H1 (cell line): ENCODE measurements around the gene NFASC. TPM values are rescaled to one million over a fixed set of nuclear protein-coding genes. Genes with fewer than 3 reads are reported as not detected.

Source experiments
- CBX5 ChIP-seq: fragments of 300-800, 300-1000 bp; sonication (generic); IDR thresholded peaks from 2 replicates; pipeline ENCODE4 v1.7.1; 2016; ENCODE audit warnings: antibody characterized with exemption, low read length, low read depth
- SIX5 ChIP-seq: IDR thresholded peaks from 2 replicates; pipeline ENCODE4 v1.6.1; 2011; ENCODE audit warnings: mild to moderate bottlenecking, low read depth, low read length
- USF2 ChIP-seq: IDR thresholded peaks from 2 replicates; pipeline ENCODE4 v1.6.1; 2011; ENCODE audit warnings: low read length, improper control_type of control experiment
- polyA plus RNA-seq, 7 experiments: library from polyadenylated mRNA; depleted of rRNA in 3 of 7; stranded (reverse) in 5 of 7; unstranded in 2 of 7; fragments of >200 nt in 5 of 7; fragments of 200-250 nt in 2 of 7; gene quantifications; 1 replicate in 5 of 7; 2 replicates in 1 of 7; 4 replicates in 1 of 7; pipeline versions ENCODE4 v1.2.1 to v1.2.3, GENCODE V29; 2011 to 2013; ENCODE audit warnings: missing spikeins in 2 of 7, mixed read lengths in 2 of 7
- total RNA-seq: library from RNA; stranded (reverse); fragmentation: NEBNext Ultra II Directional; extraction: Animal tissue kit (Norgen Biotek cat#: 25700); gene quantifications from 2 replicates; pipeline ENCODE4 v1.2.1, GENCODE V29; 2021

NFASC gene
- total and polyA plus RNA-seq, 2 of the 8 experiments (the other 6 are each of a cell fraction or from before 2014, with no cell fraction given) = 5.0 to 15.2 TPM

DNA sequence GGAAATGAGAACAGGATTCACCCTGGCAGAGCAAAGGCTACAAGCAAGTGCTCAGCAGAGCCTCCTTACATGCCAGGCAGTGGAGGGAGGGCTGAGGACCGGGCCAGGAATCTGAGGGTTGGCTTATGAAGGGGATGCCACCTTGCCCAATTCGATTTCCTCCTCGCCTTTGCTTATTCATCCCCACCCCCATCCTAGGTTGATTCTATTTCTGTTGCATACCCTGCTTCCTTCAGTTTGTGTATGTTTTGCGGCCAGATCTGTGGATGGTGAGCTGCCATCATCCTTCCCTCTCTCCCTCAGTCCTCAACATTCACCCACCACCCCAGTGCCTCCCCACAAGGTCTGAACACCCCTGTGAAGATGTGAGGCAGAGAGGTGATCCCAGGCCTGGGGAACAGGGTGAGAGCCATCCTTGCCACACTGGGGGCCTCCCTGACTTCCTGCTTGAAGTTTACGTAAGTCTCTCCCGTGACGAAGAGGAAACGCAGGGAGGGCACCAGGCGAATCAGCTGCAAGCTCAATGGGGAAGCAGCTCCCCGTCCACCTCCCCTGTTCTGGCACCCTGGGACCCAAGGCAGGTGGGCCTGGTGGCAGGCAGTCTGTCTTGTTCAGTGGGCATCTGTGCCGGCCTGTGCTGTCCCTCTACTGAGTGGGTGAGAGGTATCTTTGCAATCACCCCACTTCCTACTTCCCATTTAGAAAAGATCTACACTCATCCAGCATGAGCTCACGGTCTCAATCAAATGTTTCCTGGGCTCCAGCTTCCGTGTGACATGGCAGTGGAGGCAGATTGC, 121.7 kb downstream of the NFASC start (continued):
- TF ChIP-seq USF2 (no peak), CBX5 (no peak), SIX5 (no peak)
